ENCODE measurements around the gene RERE. TPM values are rescaled to one million over a fixed set of nuclear protein-coding genes. Genes with fewer than 3 reads are reported as not detected.

Gene RERE
- total RNA-seq, 1 experiment from 2014 or later: 217 TPM

DNA sequence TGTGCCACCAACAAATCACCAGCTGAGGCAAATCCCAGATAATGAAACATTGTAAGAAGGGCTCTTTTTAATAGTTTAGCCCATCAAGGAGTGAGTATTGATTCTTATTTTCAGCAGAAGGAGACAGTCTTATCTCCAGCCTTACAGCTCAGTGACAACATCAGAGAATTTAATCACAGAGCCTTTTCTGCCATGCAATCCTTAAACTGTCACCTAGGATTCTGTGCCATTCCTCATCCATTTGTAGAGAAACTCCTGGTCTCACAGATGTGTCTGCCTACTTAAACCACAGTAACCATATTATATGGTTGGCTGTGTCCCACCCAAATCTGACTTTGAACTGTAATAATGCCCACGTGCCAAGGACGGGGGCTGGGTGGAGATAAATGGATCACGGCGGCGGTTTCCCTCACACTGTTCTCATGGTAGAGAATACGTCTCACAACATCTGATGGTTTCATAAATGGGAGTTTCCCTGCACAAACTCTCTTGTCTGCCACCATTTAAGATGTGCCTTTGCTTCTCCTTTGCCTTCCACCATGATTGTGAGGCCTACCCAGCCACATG, 217.7 kb downstream of the RERE start:
- H3K4me1 ChIP-seq (ENCODE audit: control insufficient read depth, insufficient read depth, low read length): peaks cover 9% of the 10 kb centered on the region
- no peak for ATAC-seq
- H3K27me3 ChIP-seq (ENCODE audit: control insufficient read depth, insufficient read depth, low read length): no peaks in the 10 kb centered on the region
- H3K9me3 ChIP-seq (ENCODE audit: control insufficient read depth, insufficient read depth, low read depth, low read length): no peaks in the 10 kb centered on the region
- ChIA-PET CTCF (no interaction called here), POLR2A (no interaction called here)
- intact Hi-C loops (cut with micrococcal nuclease; ENCODE audit: unreplicated experiment): no loop called here
- BruUV-seq (replicated peaks): no TSS peak
- in situ Hi-C loops (cut with HindIII; ENCODE audit: low pct_unique_long_range_greater_than_20kb, low sequenced_read_pairs): no loop called here
- TF ChIP-seq, protein P1, sequence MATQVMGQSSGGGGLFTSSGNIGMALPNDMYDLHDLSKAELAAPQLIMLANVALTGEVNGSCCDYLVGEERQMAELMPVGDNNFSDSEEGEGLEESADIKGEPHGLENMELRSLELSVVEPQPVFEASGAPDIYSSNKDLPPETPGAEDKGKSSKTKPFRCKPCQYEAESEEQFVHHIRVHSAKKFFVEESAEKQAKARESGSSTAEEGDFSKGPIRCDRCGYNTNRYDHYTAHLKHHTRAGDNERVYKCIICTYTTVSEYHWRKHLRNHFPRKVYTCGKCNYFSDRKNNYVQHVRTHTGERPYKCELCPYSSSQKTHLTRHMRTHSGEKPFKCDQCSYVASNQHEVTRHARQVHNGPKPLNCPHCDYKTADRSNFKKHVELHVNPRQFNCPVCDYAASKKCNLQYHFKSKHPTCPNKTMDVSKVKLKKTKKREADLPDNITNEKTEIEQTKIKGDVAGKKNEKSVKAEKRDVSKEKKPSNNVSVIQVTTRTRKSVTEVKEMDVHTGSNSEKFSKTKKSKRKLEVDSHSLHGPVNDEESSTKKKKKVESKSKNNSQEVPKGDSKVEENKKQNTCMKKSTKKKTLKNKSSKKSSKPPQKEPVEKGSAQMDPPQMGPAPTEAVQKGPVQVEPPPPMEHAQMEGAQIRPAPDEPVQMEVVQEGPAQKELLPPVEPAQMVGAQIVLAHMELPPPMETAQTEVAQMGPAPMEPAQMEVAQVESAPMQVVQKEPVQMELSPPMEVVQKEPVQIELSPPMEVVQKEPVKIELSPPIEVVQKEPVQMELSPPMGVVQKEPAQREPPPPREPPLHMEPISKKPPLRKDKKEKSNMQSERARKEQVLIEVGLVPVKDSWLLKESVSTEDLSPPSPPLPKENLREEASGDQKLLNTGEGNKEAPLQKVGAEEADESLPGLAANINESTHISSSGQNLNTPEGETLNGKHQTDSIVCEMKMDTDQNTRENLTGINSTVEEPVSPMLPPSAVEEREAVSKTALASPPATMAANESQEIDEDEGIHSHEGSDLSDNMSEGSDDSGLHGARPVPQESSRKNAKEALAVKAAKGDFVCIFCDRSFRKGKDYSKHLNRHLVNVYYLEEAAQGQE (IDR thresholded peaks at IDR 0.05; ENCODE audit: insufficient read depth in 1 of 2, low read depth in 2 of 2, low read length in 1 of 2): no peak
- TF ChIP-seq SIN3A (IDR thresholded peaks at IDR 0.05; ENCODE audit: borderline replicate concordance, insufficient read depth, low read depth, low read length): no peak
- TF ChIP-seq TCF7L2 (IDR thresholded peaks at IDR 0.05; ENCODE audit: low read depth, low read length): no peak
- TF ChIP-seq, protein P2, sequence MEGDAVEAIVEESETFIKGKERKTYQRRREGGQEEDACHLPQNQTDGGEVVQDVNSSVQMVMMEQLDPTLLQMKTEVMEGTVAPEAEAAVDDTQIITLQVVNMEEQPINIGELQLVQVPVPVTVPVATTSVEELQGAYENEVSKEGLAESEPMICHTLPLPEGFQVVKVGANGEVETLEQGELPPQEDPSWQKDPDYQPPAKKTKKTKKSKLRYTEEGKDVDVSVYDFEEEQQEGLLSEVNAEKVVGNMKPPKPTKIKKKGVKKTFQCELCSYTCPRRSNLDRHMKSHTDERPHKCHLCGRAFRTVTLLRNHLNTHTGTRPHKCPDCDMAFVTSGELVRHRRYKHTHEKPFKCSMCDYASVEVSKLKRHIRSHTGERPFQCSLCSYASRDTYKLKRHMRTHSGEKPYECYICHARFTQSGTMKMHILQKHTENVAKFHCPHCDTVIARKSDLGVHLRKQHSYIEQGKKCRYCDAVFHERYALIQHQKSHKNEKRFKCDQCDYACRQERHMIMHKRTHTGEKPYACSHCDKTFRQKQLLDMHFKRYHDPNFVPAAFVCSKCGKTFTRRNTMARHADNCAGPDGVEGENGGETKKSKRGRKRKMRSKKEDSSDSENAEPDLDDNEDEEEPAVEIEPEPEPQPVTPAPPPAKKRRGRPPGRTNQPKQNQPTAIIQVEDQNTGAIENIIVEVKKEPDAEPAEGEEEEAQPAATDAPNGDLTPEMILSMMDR (IDR thresholded peaks at IDR 0.05): no peak
- TF ChIP-seq POLR2AphosphoS5 (IDR thresholded peaks at IDR 0.05; ENCODE audit: low read depth, low read length): no peak
- H3K27ac ChIP-seq (ENCODE audit: low read length): no peak overlapping the region
- no peak overlapping the region for H3K4me3 ChIP-seq (ENCODE audit: low read depth in 2 of 2, low read length in 2 of 2)
- 0 out of 2 replicates have a peak, but pooled peaks cover 2% of the 10 kb centered on the region for H3K36me3 ChIP-seq (ENCODE audit: control insufficient read depth, insufficient read depth, low read length)
- no peak for DNase-seq (ENCODE audit: low read depth, low spot score)

DNA sequence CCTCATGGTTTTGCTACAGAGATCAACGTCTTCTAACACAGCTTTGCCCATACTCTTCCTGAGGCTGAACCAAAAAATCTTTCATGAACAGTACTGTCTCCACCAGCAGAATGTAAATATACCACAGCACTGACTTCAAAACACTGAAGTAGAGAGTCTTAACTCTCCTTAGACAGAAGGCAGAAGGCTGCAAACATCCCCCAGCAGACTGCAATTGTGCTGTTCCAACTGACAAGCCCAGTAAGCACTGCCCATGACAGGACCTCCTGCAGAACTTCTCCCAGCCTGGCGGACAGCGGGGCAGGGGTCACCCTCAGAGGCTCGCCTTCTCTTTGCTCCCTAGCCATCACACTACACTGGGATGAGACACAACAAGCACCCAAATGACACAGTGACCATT, 218.7 kb downstream of the RERE start:
- in situ Hi-C loops (cut with HindIII; ENCODE audit: low pct_unique_long_range_greater_than_20kb, low sequenced_read_pairs) (no loop called here), intact Hi-C loops (cut with micrococcal nuclease; ENCODE audit: unreplicated experiment) (no loop called here)
- 0 out of 2 replicates have a peak, but pooled peaks cover 2% of the 10 kb centered on the region for H3K36me3 ChIP-seq (ENCODE audit: control insufficient read depth, insufficient read depth, low read length)
- ATAC-seq (peak; percentile 49), DNase-seq (ENCODE audit: low read depth, low spot score) (no peak)
- ChIA-PET POLR2A (no interaction called here), CTCF (no interaction called here)
- no peak overlapping the region for H3K4me3 ChIP-seq (ENCODE audit: low read depth in 2 of 2, low read length in 2 of 2)
- TF ChIP-seq SIN3A (IDR thresholded peaks at IDR 0.05; ENCODE audit: borderline replicate concordance, insufficient read depth, low read depth, low read length): no peak
- TF ChIP-seq, protein P1 (IDR thresholded peaks at IDR 0.05; ENCODE audit: insufficient read depth in 1 of 2, low read depth in 2 of 2, low read length in 1 of 2): no peak
- TF ChIP-seq POLR2AphosphoS5 (IDR thresholded peaks at IDR 0.05; ENCODE audit: low read depth, low read length): no peak
- no peaks in the 10 kb centered on the region for H3K27me3 ChIP-seq (ENCODE audit: control insufficient read depth, insufficient read depth, low read length)
- H3K4me1 ChIP-seq (ENCODE audit: control insufficient read depth, insufficient read depth, low read length): peaks cover 9% of the 10 kb centered on the region
- no TSS peak for BruUV-seq (replicated peaks)
- H3K9me3 ChIP-seq (ENCODE audit: control insufficient read depth, insufficient read depth, low read depth, low read length): no peaks in the 10 kb centered on the region
- no peak overlapping the region; the same call in 1 of the 2 replicates for H3K27ac ChIP-seq (ENCODE audit: low read length)

All from Panc1 (cell line).